KOPT-K1 (cell line): Measurements from ENCODE around the gene GLOD4.
"Not testable (repeated sequence)": the region's sequence is repeated elsewhere in the genome, so short reads cannot be mapped to it uniquely, and the experiment has no call there.

ENCODE experiments used
- H3K27ac ChIP-seq: fragments of 200-600 bp; sonication (generic); 2 replicates; pipeline ENCODE4 v1.5.1; 2016; ENCODE audit warnings: antibody characterized with exemption, mild to moderate bottlenecking, low read depth, low read length; ENCODE audit not compliant: poor library complexity, severe bottlenecking
- H3K36me3 ChIP-seq: fragments of 200-600 bp; sonication (generic); 2 replicates; pipeline ENCODE4 v1.5.1; 2017; ENCODE audit warnings: antibody characterized with exemption, mild to moderate bottlenecking, low read length, moderate library complexity; ENCODE audit not compliant: insufficient read depth
- H3K9me3 ChIP-seq: fragments of 200-600 bp; sonication (generic); 2 replicates; pipeline ENCODE4 v1.5.1; 2017; ENCODE audit warnings: antibody characterized with exemption, low read length, mild to moderate bottlenecking; ENCODE audit not compliant: insufficient read depth, poor library complexity, severe bottlenecking

GLOD4 gene

DNA sequence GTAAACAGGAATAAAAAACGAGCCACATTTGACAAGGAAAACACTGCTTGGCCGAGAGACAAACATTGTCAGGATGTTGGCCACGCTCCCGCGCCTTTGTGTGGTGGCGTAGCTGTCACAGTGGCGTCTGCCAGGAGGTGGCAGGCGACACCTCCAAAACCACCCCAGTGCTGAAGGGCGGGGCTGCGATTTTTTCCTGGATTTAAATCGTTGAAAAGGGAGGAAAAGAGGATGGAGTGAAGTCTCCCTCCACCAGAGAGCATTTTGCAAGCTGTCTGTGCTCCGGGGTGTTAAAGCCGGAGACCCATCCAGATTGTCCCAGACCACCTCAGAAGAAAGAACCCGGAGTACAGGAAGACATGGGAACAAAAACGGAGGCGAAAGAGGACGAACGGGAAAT lies 12.8 kb upstream of the GLOD4 start:
- H3K27ac ChIP-seq: no peak overlapping the region

DNA sequence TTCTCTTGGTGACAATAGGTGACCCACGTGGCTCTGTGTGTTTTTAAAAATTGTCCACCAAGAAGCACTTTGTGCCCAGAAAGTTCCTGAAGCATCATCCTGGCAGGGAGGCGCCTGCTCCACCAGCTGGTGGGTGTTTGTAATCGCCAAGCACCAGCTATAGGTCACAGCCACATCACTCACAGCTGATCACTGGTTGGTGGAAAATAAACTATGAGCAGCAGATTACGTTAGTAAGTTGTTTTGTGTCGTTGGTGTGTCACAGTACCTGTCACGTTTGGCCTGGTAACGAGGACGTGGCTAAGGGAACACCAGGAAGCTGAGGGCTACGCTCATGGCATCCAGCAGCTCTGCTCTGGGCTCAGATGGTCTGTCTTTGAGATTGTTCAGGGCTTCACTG lies 10.2 kb upstream of the GLOD4 start:
- no peaks in the 10 kb centered on the region for H3K9me3 ChIP-seq
- H3K36me3 ChIP-seq: peaks cover 69% of the 10 kb centered on the region
- no peak overlapping the region for H3K27ac ChIP-seq

More for the DNA sequence above, 12.8 kb upstream of the GLOD4 start:
- Histone ChIP-seq H3K36me3 (peaks cover 43% of the 10 kb centered on the region), H3K9me3 (no peaks in the 10 kb centered on the region)

DNA sequence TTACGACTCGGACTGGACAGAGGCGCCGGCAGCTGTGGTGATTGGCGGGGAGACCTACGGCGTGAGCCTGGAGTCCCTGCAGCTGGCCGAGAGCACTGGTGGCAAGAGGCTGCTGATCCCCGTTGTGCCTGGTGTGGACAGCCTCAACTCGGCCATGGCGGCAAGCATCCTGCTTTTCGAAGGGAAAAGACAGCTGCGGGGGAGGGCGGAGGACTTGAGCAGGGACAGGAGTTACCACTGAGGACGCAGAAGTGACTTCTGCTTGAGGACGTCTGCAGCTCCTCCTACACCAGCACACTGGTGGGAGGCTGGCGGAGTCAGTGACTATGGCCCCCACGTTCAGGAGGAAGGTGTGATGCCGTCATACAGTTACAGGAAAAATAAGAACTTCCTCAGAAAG lies 9.7 kb upstream of the GLOD4 start:
- H3K9me3 ChIP-seq: no peaks in the 10 kb centered on the region
- no peak overlapping the region for H3K27ac ChIP-seq
- peaks cover 74% of the 10 kb centered on the region for H3K36me3 ChIP-seq

DNA sequence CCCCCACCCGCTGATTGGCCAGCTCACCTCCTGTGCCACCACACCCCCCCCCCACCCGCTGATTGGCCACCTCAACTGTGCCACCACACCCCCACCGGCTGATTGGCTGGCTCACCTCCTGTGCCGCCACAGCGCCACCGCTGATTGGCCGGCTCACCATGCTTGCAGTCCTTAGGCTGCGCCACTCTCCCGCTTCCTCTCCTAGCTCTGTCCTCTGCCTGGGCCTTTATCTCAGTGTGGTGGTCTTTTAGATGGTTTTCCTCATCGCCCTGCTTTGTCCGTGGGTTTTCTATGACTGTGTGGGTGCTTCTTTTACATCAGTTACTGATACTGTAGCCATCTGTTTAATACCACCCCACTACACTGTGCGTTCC lies 8.8 kb upstream of the GLOD4 start:
- not testable (repeated sequence) for H3K27ac ChIP-seq, H3K9me3 ChIP-seq
- peaks cover 83% of the 10 kb centered on the region for H3K36me3 ChIP-seq

DNA sequence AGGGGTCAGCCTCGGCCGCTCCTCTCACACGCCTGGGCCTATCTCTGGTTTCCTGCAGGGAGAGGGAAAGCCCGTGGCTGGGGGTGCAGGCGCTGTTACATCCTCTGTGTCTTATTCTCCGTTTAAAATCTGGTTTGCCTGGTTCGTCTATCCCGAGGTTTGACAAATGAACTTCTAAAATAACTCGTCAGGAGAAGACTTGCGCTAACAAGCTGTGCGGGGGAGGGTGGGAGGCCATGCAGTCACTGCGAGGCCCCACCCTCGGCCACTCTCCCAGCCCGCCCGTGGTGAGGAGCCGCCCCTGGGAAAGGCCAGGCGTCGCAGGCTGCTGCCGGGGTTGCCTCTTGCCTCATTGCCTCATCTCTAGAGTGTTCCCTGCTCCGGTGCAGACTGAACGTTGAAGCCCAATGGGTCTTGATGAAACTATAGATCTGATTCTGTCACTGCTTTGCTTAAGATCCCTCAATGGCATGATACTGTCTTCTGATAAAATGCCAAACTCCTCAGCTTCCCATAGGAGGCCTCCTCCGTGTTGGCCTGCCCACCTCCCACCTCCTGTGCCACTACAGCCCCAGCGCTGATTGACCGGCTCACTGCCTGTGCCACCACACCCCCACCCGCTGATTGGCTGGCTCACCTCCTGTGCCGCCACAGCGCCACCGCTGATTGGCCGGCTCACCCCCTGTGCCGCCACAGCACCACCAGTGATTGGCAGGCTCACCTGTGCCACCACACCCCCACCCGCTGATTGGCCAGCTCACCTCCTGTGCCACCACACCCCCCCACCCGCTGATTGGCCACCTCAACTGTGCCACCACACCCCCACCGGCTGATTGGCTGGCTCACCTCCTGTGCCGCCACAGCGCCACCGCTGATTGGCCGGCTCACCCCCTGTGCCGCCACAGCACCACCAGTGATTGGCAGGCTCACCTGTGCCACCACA lies 8.1 kb upstream of the GLOD4 start:
- not testable (repeated sequence) for H3K9me3 ChIP-seq, H3K27ac ChIP-seq
- peaks cover 85% of the 10 kb centered on the region for H3K36me3 ChIP-seq

DNA sequence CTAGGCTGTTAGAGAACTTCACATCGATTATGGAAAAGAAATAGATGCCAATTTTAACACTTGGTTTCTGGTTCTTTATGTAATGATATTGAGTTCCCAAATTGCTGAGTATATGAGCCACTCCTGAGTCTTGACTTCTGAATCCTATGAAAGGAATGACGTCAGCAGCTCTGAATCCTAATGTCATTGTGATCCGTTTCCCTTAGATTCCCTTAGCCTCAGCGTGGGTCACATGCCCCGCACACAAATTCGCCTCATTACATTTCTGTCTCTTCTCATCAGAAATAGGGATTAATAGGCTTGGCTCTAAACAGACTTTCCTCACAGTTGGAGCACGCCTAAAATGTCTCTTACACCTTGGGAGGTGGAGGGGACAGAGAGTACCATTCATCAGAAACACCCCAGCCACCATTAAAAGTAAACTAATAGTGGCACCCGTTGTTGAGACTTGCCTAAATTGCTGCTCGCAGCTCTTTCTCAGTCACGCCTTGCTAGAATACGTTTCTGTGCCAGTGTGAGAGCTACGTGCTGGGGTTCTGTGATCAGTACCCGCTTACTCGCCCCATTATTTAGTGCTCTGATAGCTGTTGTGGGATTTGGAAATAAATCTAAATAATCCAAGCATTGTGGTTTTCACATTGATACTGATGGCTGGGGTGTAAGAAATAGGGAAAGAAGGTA lies 7.2 kb upstream of the GLOD4 start:
- Histone ChIP-seq H3K9me3 (no peaks in the 10 kb centered on the region), H3K27ac (no peak overlapping the region), H3K36me3 (peaks cover 91% of the 10 kb centered on the region)

DNA sequence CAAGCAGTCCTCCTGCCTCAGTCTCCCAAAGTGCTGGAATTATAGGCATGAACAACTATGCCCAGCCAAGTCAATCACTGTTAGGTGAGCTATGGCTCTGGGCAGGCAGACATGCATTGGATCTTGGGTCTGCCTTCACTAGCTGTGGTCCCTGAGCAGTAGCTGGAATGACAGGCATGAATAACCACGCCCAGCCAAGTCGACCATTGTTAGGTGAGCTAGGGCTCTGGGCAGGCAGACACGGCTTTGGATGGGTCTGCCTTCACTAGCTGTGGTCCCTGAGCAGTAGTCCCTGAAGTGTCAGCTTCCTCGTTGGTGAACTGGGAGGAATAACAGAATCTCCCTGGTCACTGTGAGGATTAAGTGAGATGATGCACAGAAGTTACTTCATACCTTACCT lies 6.5 kb upstream of the GLOD4 start:
- peaks cover 95% of the 10 kb centered on the region for H3K36me3 ChIP-seq
- H3K9me3 ChIP-seq: no peaks in the 10 kb centered on the region
- H3K27ac ChIP-seq: no peak overlapping the region

DNA sequence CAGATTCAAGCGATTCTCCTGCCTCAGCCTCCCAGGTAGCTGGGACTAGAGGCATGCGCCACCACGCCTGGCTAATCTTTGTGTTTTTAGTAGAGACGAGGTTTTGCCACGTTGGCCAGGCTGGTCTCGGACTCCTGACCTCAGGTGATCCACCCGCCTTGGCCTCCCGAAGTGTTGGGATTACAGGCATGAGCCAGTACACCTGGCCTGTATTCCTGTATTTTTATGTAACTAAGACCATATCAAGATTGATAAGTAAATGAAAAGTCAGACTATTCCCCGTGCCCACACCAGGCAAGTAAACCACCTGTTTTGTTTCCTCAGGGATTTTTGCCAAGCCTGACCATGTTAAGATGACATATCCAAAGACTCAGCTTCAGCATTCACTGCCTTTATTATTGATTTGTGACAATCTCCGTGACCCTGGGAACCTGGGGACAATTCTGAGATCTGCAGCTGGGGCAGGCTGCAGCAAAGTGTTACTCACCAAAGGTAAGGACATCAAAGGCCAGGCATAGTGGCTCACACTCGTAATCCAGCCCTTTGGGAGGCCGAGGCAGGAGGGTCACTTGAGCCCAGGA lies 5.7 kb upstream of the GLOD4 start:
- peaks cover 87% of the 10 kb centered on the region for H3K36me3 ChIP-seq
- H3K9me3 ChIP-seq: no peaks in the 10 kb centered on the region
- no peak overlapping the region for H3K27ac ChIP-seq

DNA sequence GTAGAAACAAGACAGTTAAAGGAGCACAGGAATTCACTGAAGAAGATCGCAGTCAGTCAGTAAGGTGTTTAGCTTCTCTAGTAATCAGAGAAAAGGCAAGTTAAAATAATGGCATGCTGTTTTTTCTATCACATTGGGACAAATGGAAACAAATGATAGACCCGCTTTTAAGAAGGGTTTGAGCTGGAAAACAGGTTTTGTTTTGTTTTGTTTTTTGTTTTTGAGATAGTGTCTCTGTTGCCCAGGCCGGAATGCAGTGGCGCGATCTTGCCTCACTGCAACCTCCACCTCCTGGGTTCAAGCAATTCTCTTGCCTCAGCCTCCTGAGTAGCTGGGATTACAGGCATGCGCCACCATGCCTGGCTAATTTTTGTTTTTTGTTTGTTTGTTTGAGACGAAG lies 3.8 kb upstream of the GLOD4 start:
- H3K36me3 ChIP-seq: peaks cover 69% of the 10 kb centered on the region
- H3K9me3 ChIP-seq, H3K27ac ChIP-seq: not testable (repeated sequence)

DNA sequence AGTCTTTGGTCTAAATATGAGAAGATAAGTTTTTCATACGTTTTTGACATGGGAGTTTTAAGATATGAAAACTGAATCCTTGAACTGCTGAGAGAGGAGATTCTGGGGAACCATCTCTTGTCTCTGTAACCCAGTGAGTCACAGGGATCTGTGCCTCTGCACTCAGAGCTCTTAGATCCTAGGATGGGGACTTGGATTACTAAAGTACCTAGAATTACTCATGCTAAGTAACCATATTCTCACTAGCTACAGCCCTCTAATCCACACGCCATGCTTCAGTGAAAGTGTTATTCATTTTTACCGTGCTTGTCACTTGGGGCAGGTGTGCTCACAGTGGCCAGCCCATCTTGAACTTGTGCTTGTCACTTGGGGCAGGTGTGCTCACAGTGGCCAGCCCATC lies 2.1 kb upstream of the GLOD4 start:
- Histone ChIP-seq H3K9me3 (no peaks in the 10 kb centered on the region), H3K27ac (no peak overlapping the region), H3K36me3 (peaks cover 58% of the 10 kb centered on the region)

DNA sequence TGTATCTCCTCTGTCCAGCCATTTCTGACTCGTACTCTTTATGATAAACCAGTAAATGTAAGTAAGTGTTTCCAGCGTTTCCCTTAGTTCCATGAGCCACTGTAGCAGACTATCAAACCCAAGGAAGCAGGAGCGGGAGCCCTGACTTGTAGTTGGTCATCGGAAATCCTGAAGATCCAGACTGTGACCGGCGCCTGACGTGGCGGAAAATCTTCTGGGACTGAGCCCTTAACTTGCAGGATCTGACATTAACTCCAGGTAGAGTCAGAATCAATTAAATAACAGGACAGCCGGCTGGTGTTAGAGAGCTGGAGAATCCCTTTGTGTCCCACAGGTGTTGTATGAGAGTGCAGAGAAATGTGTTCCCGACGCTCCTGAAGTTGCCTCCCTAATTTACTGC lies 4.0 kb downstream of the GLOD4 start:
- Histone ChIP-seq H3K9me3 (no peaks in the 10 kb centered on the region), H3K36me3 (peaks cover 64% of the 10 kb centered on the region), H3K27ac (no peak overlapping the region)

DNA sequence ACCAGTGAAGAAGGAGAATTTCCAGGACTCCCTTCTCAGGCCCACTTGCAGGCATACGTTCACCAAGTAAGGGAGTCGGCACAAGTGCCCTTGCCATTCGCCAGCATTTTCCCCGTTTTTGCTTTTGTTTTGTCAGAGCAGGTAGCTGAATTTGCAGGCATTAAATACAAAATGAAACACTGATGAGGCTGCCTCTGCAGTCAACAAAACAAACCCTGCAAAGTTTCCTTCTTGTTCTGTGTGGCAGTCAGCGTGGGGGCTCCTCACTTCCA lies 7.8 kb downstream of the GLOD4 start:
- Histone ChIP-seq H3K36me3 (peaks cover 97% of the 10 kb centered on the region), H3K27ac (no peak overlapping the region)

DNA sequence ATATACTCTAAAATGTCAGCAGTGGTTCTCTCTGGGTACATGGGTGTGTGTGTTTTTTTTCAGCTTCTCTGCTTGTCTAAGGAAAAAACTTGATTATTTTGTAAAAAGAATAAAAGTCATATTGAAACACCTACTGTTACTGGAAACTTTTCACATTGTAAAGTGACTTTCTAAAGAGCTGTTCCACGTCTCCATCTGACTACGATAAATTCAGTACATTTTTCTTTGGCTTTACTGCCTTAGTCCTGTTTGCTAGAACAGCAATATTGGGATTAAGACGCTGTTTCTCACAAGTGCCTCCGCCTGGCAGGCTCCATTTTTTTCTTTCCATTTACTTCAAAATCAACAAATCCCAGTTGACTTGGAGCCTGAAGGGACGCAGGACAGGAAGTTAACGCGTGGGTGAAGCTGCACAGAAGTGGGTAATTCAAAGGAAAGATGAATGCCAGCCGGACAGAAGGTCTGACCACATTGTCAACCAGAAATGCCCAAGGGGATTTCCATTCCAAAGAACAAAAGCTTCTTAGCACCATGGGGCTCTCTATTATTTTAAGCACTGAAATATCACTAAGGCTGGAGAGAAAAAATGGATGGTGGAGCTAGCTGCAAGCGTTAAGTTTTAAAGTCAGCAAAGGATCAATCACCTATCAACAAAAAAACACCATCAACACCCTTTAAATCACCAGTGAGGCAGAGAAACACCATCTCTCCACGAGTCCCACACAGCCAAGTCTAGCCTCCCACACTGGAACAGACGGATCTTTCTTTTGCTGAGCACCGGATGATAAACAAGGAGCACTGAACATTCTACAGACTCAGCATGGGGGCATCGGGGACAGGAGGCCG lies 8.4 kb downstream of the GLOD4 start:
- H3K27ac ChIP-seq: no peak overlapping the region
- no peaks in the 10 kb centered on the region for H3K9me3 ChIP-seq

More for the DNA sequence above, 7.8 kb downstream of the GLOD4 start:
- no peaks in the 10 kb centered on the region for H3K9me3 ChIP-seq

DNA sequence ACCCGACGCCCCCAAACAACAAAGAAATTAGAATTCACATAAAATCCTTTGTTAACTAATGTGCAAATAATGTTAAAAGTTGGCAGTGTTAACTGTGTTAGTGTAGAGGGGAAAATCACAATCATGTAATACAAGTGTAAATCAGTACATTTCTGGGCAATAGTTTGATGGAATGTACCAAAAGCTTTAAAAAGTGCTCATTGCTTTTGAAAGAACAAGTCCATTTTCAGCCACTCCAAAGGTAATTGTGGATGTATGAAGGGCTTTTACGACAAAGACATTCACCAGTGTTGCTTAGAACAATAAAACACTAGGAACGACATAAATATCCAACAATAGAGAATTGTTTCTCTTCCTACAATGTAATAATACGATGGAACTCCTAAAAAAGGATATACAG lies 9.1 kb downstream of the GLOD4 start:
- H3K27ac ChIP-seq: no peak overlapping the region
- H3K36me3 ChIP-seq: peaks cover 93% of the 10 kb centered on the region
- no peaks in the 10 kb centered on the region for H3K9me3 ChIP-seq

More for the DNA sequence above, 8.4 kb downstream of the GLOD4 start:
- peaks cover 98% of the 10 kb centered on the region for H3K36me3 ChIP-seq

DNA sequence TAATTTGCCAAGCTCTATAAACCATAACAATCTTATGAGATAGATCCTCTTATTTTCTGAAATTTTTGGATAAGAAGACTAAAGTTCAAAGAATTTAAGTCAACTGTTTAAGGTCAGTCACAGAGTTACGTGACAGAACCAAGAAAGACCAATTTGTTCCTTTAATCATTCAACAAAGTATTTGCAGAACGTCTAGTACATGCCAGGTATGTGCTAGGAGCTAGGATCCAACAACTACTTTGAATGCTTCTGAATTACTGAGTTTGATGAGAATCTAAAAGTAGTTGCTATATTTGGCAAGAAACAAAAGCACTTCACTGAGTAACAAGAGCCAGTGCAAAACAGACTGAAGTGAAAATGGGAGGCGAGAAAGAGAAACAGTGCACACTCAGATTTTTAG lies 15.0 kb downstream of the GLOD4 start:
- peaks cover 86% of the 10 kb centered on the region for H3K36me3 ChIP-seq
- no peak overlapping the region for H3K27ac ChIP-seq
- H3K9me3 ChIP-seq: no peaks in the 10 kb centered on the region
